GM18526 (cell line): ENCODE results near the gene C5AR2.

Source experiments
- POLR2A ChIP-seq: IDR thresholded peaks from 3 replicates; pipeline ENCODE4 v1.6.1; 2011; ENCODE audit not compliant: insufficient read length; ENCODE audit errors: extremely low read depth

The C5AR2 gene

DNA sequence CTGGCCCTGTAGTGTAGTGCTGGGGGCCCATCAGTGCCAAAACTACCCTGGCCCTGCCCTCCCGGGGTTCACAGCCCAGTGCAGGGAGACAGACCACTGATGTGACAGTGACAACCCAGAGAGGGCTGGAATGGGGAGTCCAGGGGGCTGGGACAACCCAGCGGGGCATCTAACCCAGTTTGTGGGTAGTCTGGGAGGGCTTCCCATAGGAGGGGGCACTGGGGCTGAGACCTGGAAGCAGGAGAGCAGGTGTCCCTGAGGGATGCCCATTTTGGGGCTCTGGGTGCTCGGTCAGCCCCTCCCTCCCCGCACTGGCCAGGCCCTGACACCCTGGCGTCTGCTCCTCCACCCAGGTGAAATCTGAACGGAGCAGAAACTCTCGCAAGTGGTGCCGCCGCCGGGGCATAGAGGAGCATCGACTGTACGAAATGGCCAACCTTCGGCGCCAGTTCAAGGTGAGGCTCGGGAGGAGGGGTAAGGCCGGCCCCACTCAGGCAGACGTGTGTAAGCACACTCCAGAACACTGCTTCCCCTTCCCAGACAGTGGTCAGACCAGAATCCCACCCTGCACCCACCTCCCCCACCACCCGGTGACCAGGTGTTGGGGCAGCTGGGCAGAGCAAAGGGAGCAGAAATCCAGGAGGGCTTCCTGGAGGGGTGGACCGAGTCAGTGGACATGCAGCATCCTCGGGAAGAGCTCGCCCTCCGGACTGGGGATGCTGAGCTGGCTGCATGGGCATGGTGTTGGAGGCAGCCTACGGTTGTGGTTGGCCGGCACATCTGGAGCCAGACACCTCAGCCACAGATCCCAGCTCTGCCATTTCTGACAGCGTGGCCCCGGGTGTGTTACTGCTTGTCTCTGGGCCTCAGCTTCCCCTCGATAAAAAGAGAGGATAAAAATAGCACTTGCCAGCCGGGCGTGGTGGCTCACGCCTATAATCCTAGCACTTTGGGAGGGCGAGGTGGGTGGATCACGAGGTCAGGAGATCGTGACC, 41.6 kb downstream of the C5AR2 start:
- no peak for TF ChIP-seq POLR2A

DNA sequence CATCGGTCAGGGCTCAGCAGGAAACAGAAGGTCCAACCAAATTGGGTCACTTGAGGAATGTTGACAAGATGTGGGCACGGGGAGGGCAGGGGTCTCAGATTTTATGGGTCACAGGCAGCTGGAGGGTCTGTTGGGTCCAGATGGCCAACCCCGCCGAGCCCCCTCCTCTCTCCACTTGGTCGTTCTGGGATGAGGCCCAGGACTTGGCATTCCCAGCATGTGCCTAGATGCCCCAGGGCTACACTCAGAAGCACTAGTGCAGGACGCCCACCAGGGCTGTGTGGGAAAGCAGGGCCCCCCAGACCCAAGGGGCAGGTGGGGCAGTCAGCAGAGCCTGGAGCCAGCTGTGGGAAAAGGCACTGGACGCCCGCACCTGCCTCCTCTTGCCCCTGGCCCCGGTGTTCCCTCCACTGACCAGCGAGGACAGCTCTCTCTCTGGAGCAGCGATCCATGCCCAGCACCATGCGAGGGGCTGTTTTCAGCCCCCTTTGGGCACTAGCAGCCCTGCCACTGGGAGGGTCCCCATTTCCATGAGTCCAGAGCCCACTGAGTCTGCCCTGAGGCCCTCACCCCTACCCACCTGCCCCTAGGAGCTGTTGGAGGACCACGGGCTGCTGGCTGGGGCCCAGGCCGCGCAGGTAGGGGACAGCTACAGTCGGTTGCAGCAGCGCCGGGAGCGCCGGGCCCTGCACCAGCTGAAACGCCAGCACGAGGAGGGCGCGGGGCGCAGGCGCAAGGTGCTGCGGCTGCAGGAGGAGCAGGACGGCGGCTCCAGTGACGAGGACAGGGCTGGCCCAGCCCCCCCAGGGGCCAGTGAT, 43.1 kb downstream of the C5AR2 start:
- TF ChIP-seq POLR2A: no peak

DNA sequence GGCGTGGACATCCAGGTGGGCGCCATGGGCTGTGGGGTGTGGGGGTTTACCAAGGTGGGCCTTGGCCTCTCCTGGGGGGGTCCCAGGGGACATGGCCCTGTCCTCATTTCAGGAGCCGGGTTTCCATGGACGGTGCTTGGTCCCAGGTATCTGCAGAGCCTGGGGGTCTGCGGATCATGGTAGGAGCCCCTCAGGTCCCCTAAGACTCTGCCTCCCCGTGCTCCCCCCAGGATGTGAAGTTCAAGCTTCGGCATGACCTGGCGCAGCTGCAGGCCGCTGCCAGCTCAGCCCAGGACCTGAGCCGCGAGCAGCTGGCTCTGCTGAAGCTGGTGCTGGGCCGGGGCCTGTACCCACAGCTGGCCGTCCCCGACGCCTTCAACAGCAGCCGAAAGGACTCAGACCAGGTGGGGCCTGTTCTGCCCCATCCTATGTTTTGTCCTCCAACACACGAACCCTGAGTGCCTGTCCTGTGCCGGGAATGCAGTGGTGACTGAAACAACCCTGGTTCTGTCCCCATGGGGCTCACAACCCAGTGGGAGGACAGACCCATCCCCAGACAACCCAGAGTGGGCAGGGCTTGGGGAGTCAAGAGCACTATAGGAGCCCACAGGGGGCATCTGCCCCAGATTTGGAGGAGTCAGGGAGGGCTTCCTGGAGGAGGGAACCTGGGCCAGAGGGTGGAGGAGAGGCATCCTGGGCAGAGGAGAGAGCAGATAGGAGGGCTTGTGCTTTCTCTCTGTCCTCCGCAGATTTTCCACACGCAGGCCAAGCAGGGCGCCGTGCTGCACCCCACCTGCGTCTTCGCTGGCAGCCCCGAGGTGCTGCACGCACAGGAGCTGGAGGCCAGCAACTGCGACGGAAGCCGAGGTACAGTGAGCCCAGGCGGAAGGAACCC, 44.0 kb downstream of the C5AR2 start:
- TF ChIP-seq POLR2A: no peak

DNA sequence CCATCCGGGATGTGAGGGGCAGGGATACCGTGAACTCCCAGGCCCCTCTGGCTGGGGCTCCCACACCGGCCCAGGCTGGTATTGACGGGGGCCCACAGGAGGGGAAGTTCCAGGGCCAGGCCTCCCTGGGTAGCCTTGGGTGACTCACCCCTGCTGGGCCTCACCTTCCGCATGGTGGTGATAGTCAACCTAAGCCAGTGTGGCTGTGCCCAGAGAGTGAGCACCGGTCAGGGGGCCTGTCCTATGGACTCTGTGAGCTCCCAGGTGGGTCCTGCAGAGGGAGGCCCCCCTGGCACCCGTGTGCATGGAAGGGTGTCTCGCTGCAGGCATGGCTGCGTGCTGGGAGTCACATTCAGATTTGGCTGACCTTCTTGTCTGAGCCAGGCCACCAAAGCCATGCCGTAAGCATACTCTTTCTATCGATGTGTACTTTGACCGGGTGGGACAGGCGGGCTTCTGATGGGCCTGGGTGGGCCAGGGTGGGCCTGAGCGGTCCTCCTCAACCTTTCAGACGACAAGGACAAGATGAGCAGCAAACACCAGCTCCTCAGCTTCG, 44.7 kb downstream of the C5AR2 start:
- no peak for TF ChIP-seq POLR2A

DNA sequence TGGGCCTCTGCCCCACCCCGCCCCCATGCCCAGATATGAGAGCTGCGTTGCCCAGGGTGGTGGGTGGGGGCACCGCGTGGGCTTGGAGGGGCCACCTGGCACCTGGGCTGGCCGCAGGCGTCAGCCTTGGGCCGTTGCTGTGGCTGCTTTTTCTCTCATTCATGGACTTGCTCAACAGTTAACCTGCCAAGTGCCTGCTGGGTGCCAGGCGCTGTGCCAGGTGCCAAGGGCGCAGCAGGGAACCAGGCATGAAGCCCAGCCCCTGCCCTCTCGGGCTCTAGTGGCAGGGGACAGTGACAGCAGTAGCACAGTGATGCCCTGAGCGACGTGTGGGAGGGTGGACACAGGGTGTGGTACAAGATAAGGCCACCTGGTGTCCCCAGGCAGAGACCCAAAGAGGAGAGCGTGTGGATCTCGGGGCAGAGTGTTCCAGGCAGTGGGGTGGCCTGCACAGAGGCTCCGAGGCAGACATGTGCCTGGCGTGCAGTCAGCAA, 45.3 kb downstream of the C5AR2 start:
- TF ChIP-seq POLR2A: no peak

DNA sequence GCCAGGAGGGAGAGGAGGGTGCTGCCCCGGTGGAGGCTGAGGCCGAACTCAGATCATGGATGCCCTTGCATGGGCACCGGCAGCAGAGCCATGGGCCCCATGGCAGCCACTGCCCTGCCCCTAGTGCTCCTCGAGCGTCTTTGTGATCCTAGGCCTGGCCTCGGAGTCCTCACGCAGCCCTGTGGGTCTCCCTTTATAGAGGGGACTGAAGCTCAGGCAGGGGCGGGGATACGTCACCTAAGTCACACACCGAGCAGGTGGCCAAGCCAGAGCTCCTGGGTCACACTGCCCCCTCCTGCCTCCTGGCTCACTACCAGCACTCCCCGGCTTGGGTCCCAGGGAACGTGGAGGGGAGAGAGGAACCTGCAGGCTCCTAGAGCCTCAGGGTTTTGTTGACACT, 45.8 kb downstream of the C5AR2 start:
- TF ChIP-seq POLR2A: no peak

DNA sequence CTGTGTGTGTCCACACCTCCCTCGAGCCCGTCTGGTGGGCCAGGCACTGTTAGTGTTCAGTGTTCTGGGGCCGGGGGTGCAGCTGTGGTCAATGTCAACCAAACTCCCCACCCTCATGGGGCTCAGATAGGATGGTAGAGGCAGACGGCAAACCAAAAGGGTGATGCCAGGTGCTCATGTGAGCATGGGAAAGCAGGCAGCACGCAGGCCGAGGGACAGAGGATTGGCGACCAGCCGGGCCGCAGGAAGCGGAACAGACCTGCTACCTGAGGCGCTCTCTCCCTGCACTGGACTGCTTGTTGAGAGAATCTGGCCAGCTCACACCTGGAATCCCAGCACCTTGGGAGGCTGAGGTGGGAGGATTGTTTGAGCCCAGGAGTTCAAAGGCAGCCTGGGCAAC, 46.3 kb downstream of the C5AR2 start:
- TF ChIP-seq POLR2A: no peak

DNA sequence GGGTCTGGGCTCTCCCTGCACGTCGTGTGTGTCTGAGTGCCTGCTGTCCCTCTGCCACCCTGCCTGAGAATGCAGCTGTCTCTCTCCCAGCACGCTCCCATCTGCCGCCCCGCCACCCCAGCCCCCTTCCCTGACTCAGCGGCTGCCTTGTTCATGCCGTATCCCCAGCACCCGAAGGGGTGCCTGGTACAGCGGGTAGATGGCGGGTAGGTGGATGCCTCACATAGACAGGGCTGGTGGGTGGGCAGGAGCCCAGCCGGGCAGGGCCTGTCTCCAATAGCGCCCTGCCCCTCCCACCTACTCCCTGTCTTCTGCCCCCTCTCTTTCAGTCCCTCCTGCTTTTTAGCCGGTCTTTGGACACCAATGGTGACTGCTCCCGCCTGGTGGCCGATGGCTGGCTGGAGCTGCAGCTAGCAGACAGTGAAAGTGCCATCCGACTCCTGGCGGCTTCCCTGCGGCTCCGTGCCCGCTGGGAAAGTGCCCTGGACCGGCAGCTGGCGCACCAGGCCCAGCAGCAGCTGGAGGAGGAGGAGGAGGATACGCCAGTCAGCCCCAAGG, 47.5 kb downstream of the C5AR2 start:
- no peak for TF ChIP-seq POLR2A

DNA sequence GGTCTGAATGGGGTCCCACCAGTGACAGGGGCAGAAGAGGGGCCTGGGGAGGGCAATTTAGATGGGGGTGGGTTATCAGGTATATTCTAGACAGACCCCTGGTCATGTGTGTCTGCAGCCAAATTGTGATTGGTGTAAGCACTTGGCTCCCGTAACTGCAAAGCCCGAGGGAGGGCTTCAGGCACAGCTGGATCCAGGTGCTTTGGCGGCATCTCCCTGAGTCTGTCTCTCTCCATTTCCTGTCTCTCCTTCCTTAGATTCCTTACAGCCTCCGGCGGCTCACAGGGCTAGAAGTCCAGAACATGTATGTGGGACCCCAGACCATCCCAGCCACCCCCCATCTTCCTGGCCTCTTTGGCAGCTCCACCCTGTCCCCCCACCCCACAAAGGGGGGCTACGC, 48.6 kb downstream of the C5AR2 start:
- no peak for TF ChIP-seq POLR2A

DNA sequence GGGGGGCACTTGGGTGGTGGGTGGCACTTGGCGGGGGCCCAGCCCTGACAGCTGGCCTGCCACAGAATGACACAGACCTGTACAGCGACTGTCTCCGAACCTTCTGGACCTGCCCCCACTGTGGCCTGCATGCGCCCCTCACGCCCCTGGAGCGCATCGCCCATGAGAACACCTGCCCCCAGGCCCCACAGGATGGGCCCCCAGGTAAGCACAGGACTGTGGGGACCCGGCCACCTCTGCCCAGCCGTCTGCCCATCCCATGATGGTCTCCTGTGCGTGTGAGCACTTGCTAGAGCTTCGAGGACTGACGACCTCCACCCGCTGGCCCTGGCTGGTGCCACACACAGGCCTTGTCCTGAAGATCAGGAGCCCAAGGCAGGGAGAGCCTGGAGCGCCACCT, 49.1 kb downstream of the C5AR2 start:
- no peak for TF ChIP-seq POLR2A

DNA sequence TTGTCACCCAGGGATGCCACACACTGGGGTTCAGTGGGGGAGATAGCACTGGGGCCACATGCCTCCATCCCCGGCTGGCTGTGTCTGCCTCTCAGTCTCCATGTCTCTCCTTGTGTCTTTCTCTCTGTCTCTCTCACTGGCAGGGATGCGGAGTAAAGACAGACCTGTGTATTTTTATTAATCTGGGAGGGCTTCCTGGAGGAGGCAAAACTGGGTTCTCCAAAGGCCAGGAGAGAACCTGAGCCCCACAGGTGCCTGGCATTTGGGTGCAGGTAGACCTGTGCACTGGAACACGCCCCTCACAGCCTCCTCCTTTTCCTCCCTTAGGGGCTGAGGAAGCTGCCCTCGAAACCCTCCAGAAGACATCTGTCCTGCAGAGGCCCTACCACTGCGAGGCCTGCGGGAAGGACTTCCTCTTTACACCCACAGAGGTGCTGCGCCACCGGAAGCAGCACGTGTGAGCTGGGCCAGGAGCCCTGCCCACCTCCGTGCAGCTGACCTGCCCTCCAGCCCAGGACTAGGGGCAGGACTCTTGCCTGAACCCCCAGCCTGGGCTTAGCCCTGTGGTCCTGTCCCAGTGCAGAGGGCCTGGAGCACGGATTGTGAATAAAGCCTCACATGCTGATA, 49.8 kb downstream of the C5AR2 start:
- TF ChIP-seq POLR2A: no peak

DNA sequence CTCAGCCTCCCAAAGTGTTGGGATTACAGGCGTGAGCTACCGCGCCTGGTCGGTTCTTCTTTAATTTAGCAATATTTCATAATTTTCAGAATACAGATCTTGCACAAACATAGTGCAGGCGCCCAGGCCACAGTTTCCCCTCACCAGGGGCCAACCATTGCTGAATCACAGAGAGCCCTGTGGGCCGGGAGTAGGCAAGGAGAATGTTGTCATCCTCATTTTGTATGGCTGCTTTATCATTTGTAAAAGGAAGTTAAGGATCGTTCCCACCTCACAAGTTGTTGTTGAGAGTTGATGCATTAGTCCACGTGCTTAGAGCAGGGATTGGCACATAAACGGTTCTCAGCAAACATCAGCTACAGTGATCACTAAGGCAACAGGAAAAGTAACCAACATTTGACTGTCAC, 57.2 kb downstream of the C5AR2 start:
- TF ChIP-seq POLR2A: no peak

DNA sequence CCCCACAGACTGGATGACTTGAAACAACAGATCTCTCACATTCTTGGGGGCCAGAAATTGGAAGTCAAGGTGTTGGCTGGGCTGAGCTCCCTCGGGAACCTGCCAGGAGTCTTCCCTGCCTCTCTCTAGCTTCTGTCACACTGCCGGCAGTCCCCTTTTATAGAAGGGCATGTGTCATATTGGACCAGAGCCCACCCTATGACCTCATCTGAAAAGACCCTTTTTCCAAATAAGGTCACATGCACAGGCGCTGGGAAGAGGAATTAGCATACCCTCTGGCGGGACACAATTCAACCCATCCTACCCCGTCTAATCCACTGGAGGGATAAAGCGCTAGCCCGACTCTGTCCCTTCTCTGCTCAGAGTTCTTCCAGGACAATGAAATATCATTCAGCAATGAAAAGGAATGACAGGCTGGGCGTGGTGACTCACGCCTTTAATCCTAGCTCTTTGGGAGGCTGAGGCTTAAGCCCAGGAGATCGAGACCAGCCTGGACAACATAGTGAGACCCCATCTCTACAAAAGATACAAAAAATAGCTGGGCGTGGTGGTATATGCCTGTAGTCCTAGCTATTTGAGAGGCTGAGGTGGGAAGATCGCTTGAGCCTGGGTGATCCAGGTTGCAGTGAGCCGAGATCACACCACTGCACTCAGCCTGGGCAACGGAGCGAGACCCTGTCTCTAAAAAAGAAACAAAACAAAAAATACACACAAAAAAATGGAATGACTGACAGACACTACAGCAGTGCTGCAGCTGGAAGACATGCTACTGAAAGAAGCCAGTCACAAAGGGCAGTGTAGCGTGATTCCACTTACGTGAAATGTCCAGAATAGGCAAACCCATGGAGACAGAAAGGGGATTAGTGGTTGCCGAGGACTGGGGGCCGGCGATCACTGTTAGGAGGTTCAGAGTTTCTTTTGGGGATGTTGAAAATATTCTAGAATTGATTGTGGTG, 58.8 kb downstream of the C5AR2 start:
- TF ChIP-seq POLR2A: no peak
